ENCODE data around the gene CACNA2D2.

Gene CACNA2D2

DNA sequence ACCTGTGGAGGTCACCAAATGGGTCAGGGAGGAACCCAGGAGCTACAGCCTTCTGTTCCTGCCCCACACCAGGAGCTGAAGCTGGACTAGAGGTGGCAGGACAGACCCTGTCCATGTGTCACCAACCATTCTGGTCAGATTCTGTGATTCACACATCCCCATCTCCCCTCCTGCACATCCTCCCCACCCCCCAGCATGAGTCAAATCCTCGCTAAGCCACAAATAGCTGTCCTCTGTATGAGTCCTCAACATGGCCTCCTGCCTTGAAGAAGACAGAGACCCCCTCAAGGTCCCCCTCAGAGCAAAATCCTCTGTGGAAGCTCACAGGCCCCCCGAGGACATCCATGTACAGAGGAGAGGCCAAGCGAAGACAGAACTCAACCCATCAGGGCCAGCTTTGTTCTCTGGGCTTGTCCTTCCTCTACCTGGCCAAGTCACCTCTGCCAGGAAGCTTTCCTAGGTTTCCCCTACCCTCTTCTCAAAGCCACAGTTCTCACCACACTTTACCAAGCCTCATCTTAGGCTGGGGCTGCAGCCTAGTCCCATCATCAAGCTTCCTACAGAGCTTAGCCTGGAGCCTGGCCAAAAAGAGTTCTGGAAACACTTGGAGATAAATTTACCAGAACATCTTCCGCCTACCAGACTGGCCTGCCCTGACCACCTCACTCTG lies 17.1 kb downstream of the CACNA2D2 start:
- DNase-seq (ENCODE audit: low read depth): no peak

DNA sequence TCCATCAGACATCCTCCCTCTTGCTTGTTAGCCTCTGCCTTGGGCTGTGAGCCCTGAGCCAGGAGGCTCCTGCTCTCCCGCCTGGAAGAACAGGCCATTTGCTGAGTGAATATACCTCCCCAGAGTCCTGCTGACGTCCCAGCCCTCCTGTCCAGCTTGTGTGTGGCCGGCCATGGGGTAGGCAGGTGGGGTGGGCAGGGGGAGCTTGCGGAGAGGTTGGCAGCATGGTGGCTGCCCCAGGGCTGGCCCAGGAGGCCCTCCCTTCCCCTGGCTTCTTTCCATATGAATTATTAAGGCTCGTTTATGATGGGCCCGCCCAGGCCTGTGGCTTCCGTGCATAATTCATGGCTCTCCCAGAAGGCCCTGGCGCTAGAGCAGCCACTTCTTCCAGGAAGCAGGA lies 18.7 kb downstream of the CACNA2D2 start:
- no peak for DNase-seq (ENCODE audit: low read depth)
- TF ChIP-seq, protein P1, sequence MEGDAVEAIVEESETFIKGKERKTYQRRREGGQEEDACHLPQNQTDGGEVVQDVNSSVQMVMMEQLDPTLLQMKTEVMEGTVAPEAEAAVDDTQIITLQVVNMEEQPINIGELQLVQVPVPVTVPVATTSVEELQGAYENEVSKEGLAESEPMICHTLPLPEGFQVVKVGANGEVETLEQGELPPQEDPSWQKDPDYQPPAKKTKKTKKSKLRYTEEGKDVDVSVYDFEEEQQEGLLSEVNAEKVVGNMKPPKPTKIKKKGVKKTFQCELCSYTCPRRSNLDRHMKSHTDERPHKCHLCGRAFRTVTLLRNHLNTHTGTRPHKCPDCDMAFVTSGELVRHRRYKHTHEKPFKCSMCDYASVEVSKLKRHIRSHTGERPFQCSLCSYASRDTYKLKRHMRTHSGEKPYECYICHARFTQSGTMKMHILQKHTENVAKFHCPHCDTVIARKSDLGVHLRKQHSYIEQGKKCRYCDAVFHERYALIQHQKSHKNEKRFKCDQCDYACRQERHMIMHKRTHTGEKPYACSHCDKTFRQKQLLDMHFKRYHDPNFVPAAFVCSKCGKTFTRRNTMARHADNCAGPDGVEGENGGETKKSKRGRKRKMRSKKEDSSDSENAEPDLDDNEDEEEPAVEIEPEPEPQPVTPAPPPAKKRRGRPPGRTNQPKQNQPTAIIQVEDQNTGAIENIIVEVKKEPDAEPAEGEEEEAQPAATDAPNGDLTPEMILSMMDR (IDR thresholded peaks at IDR 0.05; ENCODE audit: low read length, missing control alignments): no peak
- H3K4me3 ChIP-seq (replicated peaks; ENCODE audit: low read depth, low read length): no peak overlapping the region

More for the DNA sequence above, 17.1 kb downstream of the CACNA2D2 start:
- no peak overlapping the region for H3K4me3 ChIP-seq (replicated peaks; ENCODE audit: low read depth, low read length)
- TF ChIP-seq, protein P1 (IDR thresholded peaks at IDR 0.05; ENCODE audit: low read length, missing control alignments): no peak

DNA sequence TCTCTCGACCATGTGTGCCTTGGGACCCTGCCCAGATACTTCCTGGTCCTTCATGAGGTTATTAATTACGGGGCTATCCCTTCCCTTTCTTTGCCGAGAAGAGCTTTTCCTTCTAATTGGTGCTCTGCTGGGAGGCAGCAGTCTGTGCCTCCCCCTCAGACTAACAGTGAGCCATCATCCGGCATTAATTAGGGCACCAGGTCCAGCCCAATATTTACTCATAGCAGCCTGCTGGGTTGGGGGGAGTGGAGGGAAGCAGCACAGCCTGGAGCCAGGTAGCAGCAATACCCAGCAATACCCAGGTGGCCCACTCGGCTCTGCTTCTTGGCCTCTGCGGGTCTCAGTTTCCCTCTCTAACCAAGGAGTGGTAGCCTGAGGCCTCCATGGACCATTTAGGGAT lies 20.1 kb downstream of the CACNA2D2 start:
- no peak overlapping the region for H3K4me3 ChIP-seq (replicated peaks; ENCODE audit: low read depth, low read length)
- no peak for DNase-seq (ENCODE audit: low read depth)
- TF ChIP-seq, protein P1 (IDR thresholded peaks at IDR 0.05; ENCODE audit: low read length, missing control alignments): no peak

DNA sequence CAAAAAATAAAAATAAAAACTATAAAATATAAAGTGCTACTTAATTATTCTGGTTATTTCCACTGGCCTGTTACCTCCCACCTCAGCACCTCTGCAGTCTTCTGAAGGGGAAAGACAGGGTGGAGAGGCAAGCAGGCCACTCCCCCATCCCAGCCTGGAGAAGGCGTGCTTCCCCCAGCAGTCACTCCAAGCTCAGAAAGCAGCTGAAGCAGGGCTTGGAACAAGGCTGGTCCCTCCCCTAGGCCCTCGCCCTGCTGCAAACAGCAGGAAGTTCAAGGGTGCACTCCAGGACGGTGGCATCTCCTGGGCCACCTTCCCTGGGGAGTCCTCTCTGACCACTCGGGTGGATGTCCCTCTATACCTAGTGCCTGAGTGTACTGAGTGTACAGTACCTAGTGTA lies 21.4 kb downstream of the CACNA2D2 start:
- TF ChIP-seq, protein P1 (IDR thresholded peaks at IDR 0.05; ENCODE audit: low read length, missing control alignments): no peak
- DNase-seq (ENCODE audit: low read depth): no peak
- H3K4me3 ChIP-seq (replicated peaks; ENCODE audit: low read depth, low read length): no peak overlapping the region

DNA sequence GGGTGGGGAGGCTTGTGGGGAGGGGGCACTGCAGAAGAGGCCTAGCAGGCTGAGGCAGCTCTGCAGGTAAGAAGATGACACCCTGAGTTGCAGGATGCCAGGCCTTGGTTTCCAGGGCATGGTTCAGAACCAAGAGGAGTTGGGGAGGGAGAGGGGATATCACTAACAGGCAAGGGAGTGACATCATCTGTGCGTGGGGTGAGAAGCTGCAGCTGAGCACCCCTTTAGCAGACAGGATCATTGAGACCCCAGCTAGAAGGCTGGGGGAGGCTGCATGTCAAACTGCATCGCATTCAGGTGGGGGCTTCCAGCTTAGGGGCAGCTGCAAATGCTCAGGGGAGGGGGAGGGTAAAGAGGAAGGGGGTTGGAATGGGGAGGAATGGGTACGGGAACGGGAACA lies 23.0 kb downstream of the CACNA2D2 start:
- H3K4me3 ChIP-seq (replicated peaks; ENCODE audit: low read depth, low read length): no peak overlapping the region

DNA sequence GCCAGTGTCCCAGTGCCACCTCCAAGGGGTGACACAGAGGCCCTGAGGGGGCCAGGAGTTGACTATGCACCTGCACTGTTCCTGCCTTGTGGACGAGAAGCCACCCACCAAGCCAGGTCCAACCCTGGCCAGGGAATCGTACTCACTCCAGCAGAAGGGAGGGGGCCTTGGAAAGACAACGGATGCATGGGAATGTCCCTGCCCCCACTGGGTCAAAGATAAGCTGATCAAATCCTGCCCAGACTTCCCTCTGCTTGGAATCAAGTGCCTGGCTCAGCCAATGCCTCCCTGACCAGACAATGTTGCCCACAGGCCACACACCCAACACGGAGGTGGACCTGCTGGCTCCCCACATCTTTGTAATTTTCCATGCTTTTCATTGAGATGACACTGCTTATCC lies 23.9 kb downstream of the CACNA2D2 start:
- DNase-seq (ENCODE audit: low read depth): no peak
- H3K4me3 ChIP-seq (replicated peaks; ENCODE audit: low read depth, low read length): no peak overlapping the region
- TF ChIP-seq, protein P1 (IDR thresholded peaks at IDR 0.05; ENCODE audit: low read length, missing control alignments): no peak

More for the DNA sequence above, 23.0 kb downstream of the CACNA2D2 start:
- TF ChIP-seq, protein P1 (IDR thresholded peaks at IDR 0.05; ENCODE audit: low read length, missing control alignments): no peak
- no peak for DNase-seq (ENCODE audit: low read depth)

DNA sequence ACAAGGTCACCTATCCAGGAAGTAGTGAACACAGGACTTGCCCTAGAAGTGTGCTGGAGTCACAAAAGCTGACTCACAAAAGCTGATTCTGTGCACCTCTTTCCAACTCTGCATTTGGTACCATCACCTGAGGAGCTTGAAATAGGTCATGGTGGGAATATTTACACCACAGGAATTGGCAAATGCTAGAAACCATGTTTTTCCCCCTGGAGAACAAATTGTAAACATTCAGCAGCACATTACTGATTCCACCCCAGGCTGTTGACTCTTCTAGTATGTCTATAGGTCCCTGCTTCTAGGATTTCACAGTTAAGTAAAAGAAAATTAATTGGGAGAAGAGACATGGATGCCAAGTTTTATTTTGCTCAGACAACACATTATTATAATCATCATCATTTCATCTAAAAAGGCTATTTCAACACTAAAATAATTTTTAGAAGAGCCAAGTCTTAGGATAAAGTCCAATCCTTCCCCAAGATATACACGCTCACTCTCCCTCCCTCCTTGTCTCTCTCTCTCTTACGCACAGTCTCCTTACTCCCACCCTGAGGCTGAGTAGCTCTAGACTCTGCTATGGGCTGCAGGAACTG lies 24.7 kb downstream of the CACNA2D2 start:
- H3K4me3 ChIP-seq (replicated peaks; ENCODE audit: low read depth, low read length): no peak overlapping the region
- TF ChIP-seq, protein P1 (IDR thresholded peaks at IDR 0.05; ENCODE audit: low read length, missing control alignments): no peak
- DNase-seq (ENCODE audit: low read depth): no peak
